ENCODE data around the gene NTHL1. TPM values are rescaled to one million over a fixed set of nuclear protein-coding genes. Genes with fewer than 3 reads are reported as not detected.

Gene NTHL1
- total and polyA plus RNA-seq, 10 of the 15 experiments (the other 5 are each of a cell fraction or from before 2014, with no cell fraction given): 0.85 to 54.7 (median 39.0) TPM

DNA sequence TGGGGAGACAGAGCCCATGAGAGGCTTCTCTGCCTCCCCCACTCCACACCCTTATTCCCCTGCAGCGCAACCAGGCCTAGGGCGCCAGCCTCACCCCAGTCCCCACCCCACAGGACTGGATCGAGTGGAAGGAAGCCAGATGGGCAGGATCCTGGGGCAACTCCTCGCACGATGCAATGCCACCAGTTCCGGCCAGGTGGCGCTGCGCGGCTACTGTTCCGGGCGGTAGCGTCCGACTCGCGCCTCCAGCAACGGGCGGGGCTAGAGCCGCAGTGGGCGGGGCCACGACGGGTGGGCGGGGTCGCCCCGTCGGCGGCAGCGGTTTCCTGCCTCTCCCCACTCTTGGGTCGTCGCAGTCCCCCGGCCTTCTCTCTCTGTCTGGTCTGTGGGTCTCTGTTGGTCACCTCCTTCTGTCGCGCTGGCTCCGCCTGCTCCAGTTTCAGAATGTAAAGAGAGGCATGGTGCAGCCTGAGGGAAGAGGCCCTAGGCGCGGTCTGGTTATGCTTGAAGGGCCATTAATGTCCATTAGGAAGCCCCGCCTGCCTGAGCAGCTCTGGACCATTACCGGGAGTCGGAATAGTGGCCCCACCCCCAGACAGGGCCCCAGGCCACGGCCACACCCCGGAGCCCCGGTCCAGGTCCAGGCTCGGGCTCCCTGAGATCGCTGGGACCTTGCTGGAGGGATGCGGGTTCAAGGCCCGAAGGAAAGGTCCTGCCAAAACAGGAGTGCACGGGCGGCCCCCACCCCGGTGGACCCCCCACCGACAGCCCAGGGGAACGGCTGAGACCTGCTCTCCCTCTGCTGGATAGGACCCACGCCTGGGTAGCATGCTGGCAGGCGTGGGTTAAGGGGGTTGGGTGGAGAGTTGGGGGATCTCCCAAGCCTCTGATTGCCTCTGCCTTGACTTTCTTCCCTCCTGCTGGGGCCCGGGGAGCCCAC is 24.3 kb downstream of the NTHL1 start (continued):
- TF ChIP-seq SPI1 (IDR thresholded peaks at IDR 0.05; ENCODE audit: borderline replicate concordance, insufficient read depth, low read depth, low read length) (peak; percentile 32; the same call in 1 of the 2 replicates), YY1 (IDR thresholded peaks at IDR 0.05; ENCODE audit: low read depth, low read length) (peak; percentile 77), BHLHE40 (IDR thresholded peaks at IDR 0.05; ENCODE audit: borderline replicate concordance in 1 of 2, low read depth in 2 of 2, low read length in 1 of 2) (peak; percentile 47 to 58; a peak in 2 of 4 replicates), SIN3A (IDR thresholded peaks at IDR 0.05; ENCODE audit: low read depth, low read length) (no peak)

DNA sequence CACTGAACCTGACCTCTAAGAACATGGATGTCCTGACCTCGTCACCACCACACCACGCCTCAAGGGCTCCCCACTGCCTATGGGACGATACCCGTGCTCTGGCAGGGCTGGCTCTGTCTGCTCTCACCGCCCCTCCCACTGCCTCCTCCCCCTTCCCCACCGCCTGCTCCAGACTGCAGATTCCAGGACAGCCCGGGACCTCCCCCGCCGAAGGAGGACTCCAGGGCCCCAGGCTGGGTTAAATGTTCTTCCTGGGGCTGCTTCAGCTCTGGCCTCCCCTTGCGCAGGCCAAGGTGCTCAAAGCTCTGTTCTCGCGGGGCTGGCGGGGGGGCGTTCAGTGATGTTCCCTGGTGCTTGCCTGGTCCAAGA is 24.9 kb downstream of the NTHL1 start:
- Histone ChIP-seq H3K36me3 (ENCODE audit: control insufficient read depth in 2 of 2, insufficient read depth in 2 of 2, low read length in 1 of 2) (no peaks in the 10 kb centered on the region), H3K9me3 (replicated peaks; ENCODE audit: control insufficient read depth, insufficient read depth, low read length) (no peaks in the 10 kb centered on the region), H3K4me3 (peak overlapping the region; percentile 19; the same call in 1 of the 2 replicates), H3K4me1 (ENCODE audit: control insufficient read depth, insufficient read depth, low read length) (peaks cover 7% of the 10 kb centered on the region), H3K27me3 (replicated peaks in 1 of 2; ENCODE audit: control insufficient read depth in 2 of 2, insufficient read depth in 2 of 2, low read length in 1 of 2) (peaks cover 11% of the 10 kb centered on the region in 2 experiments; a peak in 3 of 4 replicates), H3K27ac (ENCODE audit: control insufficient read depth, insufficient read depth) (no peak overlapping the region), H3K79me2 (ENCODE audit: control insufficient read depth, insufficient read depth, low read length) (no peaks in the 10 kb centered on the region), H3K9ac (ENCODE audit: control insufficient read depth, insufficient read depth, low read length) (0 out of 2 replicates have a peak overlapping the region, but pooled peaks have one; percentile 43), H4K20me1 (ENCODE audit: control insufficient read depth, insufficient read depth) (peaks cover 2% of the 10 kb centered on the region; the same call in 1 of the 2 replicates), H3K4me2 (ENCODE audit: control insufficient read depth, insufficient read depth) (peak overlapping the region; percentile 93), H2AFZ (ENCODE audit: control insufficient read depth, low read depth, low read length) (peak overlapping the region; percentile 90)
- peak; percentile 48 for ATAC-seq
- FAIRE-seq: no peak
- under 1% methylated on average over 13 of the region's 14 CpGs for WGBS (ENCODE audit: insufficient coverage, insufficient replicate concordance, low lambda C conversion rate, missing lambda C conversion rate)
- in situ Hi-C loops (cut with MboI): loop anchor here (5.0 kb wide), 1 partner anchor 120 kb away; no protein-coding TSS in a partner anchor
- ChIA-PET CTCF (interaction anchor here (0.6 to 4.4 kb wide), 16 partner anchors 9 to 696 kb away, joined by 3 to 79 read pairs (median 6); partner anchors contain the start of genes ECI1, NTHL1, PKD1 and RAB26), POLR2A (interaction anchor here (0.6 kb wide), 1 partner anchor 28 kb away, joined by 7 read pairs; no protein-coding TSS in a partner anchor), SMC1A (ENCODE audit: uncharacterized antibody, unreplicated experiment) (interaction anchor here (0.9 to 1.6 kb wide), 4 partner anchors 99 to 228 kb away, joined by 3 to 10 read pairs (median 4); partner anchors contain the start of gene ECI1), RAD21 (ENCODE audit: unreplicated experiment) (interaction anchor here (1.2 to 2.2 kb wide), 5 partner anchors 22 to 132 kb away, joined by 3 to 21 read pairs (median 5); partner anchors contain the start of genes NTHL1, TRAF7 and TSC2)
- DNase-seq (ENCODE audit: low read depth, low spot score): no peak
- intact Hi-C loops (cut with micrococcal nuclease; ENCODE audit: unreplicated experiment): loop anchor here (1.0 kb wide), 1 partner anchor 118 kb away; no protein-coding TSS in a partner anchor
- TF ChIP-seq ESRRA (IDR thresholded peaks at IDR 0.05; ENCODE audit: low read length): no peak
- TF ChIP-seq, protein P1, sequence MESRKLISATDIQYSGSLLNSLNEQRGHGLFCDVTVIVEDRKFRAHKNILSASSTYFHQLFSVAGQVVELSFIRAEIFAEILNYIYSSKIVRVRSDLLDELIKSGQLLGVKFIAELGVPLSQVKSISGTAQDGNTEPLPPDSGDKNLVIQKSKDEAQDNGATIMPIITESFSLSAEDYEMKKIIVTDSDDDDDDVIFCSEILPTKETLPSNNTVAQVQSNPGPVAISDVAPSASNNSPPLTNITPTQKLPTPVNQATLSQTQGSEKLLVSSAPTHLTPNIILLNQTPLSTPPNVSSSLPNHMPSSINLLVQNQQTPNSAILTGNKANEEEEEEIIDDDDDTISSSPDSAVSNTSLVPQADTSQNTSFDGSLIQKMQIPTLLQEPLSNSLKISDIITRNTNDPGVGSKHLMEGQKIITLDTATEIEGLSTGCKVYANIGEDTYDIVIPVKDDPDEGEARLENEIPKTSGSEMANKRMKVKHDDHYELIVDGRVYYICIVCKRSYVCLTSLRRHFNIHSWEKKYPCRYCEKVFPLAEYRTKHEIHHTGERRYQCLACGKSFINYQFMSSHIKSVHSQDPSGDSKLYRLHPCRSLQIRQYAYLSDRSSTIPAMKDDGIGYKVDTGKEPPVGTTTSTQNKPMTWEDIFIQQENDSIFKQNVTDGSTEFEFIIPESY (IDR thresholded peaks at IDR 0.05): peak; percentile 92; the same call in 1 of the 2 replicates
- BruUV-seq (replicated peaks): no TSS peak
